Sciatic nerve (tissue), 2 donors: ENCODE results near the gene PLXDC2. TPM values are rescaled to one million over a fixed set of nuclear protein-coding genes. Genes with fewer than 3 reads are reported as not detected.

Experiments
- ATAC-seq: fragments of 200-7000 bp; cut with Tn5 transposase; one replicate; pipeline ENCODE4 v1.9.1; 2020; ENCODE audit warnings: mild to moderate bottlenecking, moderate library complexity
- DNase-seq: peaks from one replicate; pipeline ENCODE4 v3.0.0-alpha.2; 2020; ENCODE audit warnings: low spot score
- intact Hi-C: fragments of 100-400 bp; cut with DNase I; formaldehyde crosslinking; loops from one replicate; pipeline ENCODE4 v1.14.2; 2022
- total RNA-seq: library from RNA; stranded (reverse); fragmentation: NEBNext Ultra II Directional; extraction: Animal tissue kit (Norgen Biotek cat#: 25700); gene quantifications from one replicate; pipeline ENCODE4 v1.2.1, GENCODE V29; 2021
- donor health status: DM: no; HTN: no; CAD: no.
- donor health status: DM: no; HTN: no; CAD: no.

PLXDC2 gene
- total RNA-seq, 1 donor from 2014 or later: 118 TPM

GRCh38 chr10:19928936-19929335, 112.7 kb downstream of the PLXDC2 start:
- ATAC-seq: no peak
- intact Hi-C loops: no loop called here

GRCh38 chr10:19929506-19930140, 113.4 kb downstream of the PLXDC2 start:
- intact Hi-C loops: no loop called here
- ATAC-seq (peak; percentile 84), DNase-seq (no peak)

More at GRCh38 chr10:19928936-19929335, 112.7 kb downstream of the PLXDC2 start:
- no peak for DNase-seq

- intact Hi-C loops: no loop called here
Measured at GRCh38 chr10:19930936-19931893, 115.0 kb downstream of the PLXDC2 start.

GRCh38 chr10:19931894-19932590, 115.8 kb downstream of the PLXDC2 start:
- no peak for ATAC-seq
- DNase-seq: no peak
- intact Hi-C loops: no loop called here

More at GRCh38 chr10:19930936-19931893, 115.0 kb downstream of the PLXDC2 start:
- ATAC-seq: peak; percentile 78
- no peak for DNase-seq

GRCh38 chr10:19932806-19933371, 116.7 kb downstream of the PLXDC2 start:
- ATAC-seq (no peak), DNase-seq (no peak)
- intact Hi-C loops: no loop called here

GRCh38 chr10:19933772-19934171, 117.5 kb downstream of the PLXDC2 start:
- ATAC-seq: no peak
- DNase-seq: no peak
- intact Hi-C loops: no loop called here

GRCh38 chr10:19935176-19935575, 118.9 kb downstream of the PLXDC2 start:
- intact Hi-C loops: no loop called here
- ATAC-seq: no peak
- DNase-seq: no peak

- DNase-seq: no peak
- no peak for ATAC-seq
- intact Hi-C loops: no loop called here
Measured at GRCh38 chr10:19936289-19936688, 120.1 kb downstream of the PLXDC2 start.

- DNase-seq (no peak), ATAC-seq (no peak)
- intact Hi-C loops: no loop called here
Measured at GRCh38 chr10:19937989-19938388, 121.8 kb downstream of the PLXDC2 start.

GRCh38 chr10:19941206-19941880, 125.1 kb downstream of the PLXDC2 start:
- intact Hi-C loops: no loop called here
- DNase-seq (no peak), ATAC-seq (no peak)

GRCh38 chr10:19944911-19945663, 128.9 kb downstream of the PLXDC2 start:
- intact Hi-C loops: no loop called here
- no peak for DNase-seq
- ATAC-seq: peak; percentile 81

GRCh38 chr10:19946245-19946644, 130.0 kb downstream of the PLXDC2 start:
- DNase-seq: no peak
- no peak for ATAC-seq
- intact Hi-C loops: no loop called here

GRCh38 chr10:19946791-19947190, 130.6 kb downstream of the PLXDC2 start:
- no peak for ATAC-seq
- intact Hi-C loops: no loop called here
- DNase-seq: no peak

GRCh38 chr10:19947215-19947614, 131.0 kb downstream of the PLXDC2 start:
- DNase-seq: no peak
- ATAC-seq: peak; percentile 33
- intact Hi-C loops: no loop called here

GRCh38 chr10:19947656-19948055, 131.4 kb downstream of the PLXDC2 start:
- intact Hi-C loops: no loop called here
- ATAC-seq (no peak), DNase-seq (no peak)

GRCh38 chr10:19952224-19953010, 136.2 kb downstream of the PLXDC2 start:
- DNase-seq (no peak), ATAC-seq (no peak)
- intact Hi-C loops: no loop called here

- DNase-seq (no peak), ATAC-seq (no peak)
- intact Hi-C loops: no loop called here
Measured at GRCh38 chr10:19954601-19955000, 138.4 kb downstream of the PLXDC2 start.
